NCI-H1436 (cell line): ENCODE measurements around the gene PVALEF.

Experiments
- DNase-seq: peaks from one replicate; lab custom pipeline; 2025; lab: John Stamatoyannopoulos, UW

Gene PVALEF

GRCh38 chr17:81183807-81184206 is 18.5 kb downstream of the PVALEF start:
- no peak for DNase-seq

GRCh38 chr17:81184555-81184954 is 19.2 kb downstream of the PVALEF start:
- no peak for DNase-seq

DNA sequence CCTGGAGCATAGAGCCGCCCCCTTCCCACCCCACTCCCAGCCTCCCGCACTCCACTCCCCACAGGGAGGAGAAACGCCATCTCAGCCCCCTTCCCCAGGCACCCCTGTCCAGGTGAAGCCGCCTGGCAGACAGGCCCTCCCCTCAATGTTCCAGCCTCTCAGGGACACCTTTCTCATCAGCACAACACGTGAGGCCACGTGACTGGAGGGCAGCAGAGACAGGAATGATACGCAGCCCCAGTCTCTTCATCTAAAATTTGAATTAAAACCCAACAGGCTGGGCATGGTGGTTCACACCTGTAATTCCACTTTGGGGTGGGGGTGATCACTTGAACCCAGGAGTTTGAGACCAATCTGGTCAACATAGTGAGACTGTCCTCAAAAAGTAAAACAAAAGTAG is 20.9 kb downstream of the PVALEF start:
- no peak for DNase-seq

- DNase-seq: no peak
Observed at GRCh38 chr17:81187120-81187519, 21.8 kb downstream of the PVALEF start.

- DNase-seq: no peak
Observed at GRCh38 chr17:81187586-81188490, 22.5 kb downstream of the PVALEF start.

DNA sequence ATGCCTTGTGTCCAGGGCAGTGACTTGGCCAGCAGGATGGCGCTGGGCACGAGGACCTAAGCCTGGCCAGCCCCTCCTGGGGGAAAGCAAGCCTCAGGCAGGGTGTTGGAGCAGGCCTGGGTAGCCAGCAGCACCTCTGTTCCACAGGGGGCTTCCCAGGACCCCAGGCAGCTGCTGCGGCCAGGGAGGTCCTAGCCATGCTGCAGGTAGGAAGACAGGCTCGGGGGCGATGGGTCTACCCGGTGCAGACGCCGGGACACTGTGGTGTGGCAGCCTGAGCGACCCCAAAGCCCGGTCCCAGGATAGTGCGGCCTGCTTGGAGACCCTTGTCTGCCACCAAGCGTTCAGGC is 23.2 kb downstream of the PVALEF start:
- DNase-seq: no peak

DNA sequence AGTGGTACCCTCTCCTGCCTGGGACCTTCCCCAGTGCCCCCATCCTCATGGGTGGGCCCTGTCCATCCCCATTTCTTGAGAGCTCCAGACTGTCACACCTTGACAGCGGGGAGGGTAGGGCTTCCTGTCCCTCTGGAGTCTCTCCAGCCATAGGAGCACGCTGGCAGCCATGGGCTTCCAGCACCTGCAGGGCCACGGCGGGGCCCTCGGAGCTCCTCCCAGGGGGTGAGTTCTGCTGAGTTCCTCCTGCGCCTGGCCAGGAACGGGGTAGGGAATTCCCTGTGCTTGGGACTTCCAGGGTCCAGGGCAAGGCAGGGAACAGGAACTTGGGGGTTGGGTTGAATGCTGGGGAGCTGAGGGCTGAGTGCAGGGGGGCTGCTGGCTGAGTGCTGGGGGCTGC is 23.7 kb downstream of the PVALEF start:
- DNase-seq: no peak

- DNase-seq: no peak
Observed at GRCh38 chr17:81189670-81190530, 24.6 kb downstream of the PVALEF start.

- no peak for DNase-seq
Observed at GRCh38 chr17:81190591-81190990, 25.3 kb downstream of the PVALEF start.

DNA sequence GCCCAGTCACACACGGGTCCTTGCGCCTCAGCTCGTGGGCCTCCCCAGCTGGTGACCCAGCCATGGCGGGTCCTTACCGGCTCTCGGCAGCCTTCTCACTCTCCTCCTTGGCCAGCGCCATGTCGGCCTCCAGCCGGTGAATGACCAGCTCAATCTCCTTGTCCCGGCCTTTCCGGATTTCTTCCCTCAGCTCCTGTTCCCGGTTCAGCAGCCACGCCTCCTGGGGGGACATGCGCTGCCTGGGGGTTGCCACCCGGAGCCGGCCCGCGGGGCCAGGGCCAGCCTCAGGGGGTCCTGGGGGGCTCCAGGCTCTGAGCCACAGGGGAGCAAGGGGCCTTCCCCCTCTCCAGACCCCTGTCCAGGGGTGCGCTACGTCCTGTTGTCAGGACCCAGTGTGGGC is 25.8 kb downstream of the PVALEF start:
- DNase-seq: no peak

DNA sequence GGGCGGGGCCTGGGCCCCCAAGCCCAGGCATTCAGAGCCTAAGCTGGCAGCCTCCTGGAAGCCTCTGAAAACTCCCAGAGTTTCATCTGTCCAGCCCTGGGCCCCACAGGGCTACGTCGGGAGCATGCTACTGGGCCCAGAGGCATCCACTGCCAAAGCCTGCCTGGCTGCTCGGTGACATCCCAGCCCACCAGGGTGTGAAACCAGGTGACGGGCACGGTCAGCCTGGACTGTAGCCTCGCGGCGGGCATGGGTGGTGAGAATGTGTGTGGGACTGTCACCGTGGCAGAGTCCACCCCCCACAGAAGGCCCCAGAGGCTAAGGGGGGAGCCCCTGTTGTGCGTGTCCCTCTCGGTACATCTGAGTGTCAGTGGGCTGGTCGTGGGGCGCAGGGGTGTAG is 26.3 kb downstream of the PVALEF start:
- no peak for DNase-seq

DNA sequence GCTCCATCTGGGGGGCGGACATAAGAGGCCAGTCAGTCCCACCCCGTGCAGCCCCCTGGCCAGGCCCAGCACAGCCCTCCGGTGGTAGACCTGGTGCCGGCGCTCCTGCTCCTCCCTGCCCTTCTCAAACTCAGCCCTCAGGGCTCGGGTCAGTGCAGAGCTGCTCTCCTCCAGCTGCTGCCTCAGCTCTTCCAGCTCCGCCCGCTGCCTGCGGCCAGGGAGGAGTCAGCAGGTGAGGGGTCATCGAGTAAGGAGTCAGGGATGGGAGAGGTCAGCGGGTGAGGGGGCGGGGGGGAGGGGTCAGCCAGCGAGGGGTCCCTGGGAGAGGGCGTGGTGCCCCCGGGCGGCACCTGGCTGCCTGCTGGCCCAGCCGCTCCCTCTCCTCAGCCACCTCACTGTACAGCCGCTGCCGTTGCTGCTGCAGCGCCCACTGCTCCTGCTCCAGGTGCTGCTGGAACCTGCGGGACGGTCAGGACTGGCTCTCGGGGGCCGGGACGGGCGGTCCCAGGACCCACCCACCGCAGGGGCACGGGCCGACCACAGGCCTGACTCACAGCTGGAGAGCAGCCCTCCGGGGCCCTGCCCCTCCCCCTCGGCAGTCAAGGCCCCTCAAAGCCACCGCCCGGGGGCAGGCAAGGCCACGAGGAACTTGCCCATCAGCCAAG is 27.2 kb downstream of the PVALEF start:
- DNase-seq: no peak

GRCh38 chr17:81193051-81193410 is 27.7 kb downstream of the PVALEF start:
- DNase-seq: no peak

GRCh38 chr17:81193470-81194224 is 28.3 kb downstream of the PVALEF start:
- no peak for DNase-seq

GRCh38 chr17:81194225-81194760 is 29.0 kb downstream of the PVALEF start:
- no peak for DNase-seq

- DNase-seq: no peak
Observed at GRCh38 chr17:81194941-81195901, 29.9 kb downstream of the PVALEF start.

DNA sequence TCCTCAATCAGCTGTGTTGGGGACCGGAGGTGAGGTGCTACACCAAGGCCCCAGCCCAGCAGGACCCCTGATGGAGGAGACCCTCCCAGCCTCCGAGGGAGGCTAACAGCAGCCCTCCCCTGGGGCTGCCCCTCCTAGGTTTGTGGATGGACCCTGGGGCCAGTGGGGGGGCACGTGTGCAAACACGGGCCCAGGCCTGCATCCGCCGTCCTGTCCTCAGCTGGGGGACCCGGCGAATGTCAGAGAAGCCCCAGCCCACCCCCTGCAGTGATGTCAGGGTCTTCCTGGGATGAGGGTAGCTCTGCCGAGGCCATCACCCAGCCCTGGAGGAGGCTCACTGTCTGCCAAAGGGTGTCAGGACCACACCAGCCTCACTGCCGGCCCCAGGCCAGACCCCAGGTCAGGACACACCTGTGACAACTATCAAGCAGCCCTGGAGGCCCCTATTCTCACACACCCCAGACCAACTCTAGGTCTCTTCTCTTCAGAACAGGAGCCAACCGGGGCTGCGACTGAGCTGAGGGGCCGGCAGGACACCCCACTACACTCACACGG is 30.7 kb downstream of the PVALEF start:
- DNase-seq: no peak

DNA sequence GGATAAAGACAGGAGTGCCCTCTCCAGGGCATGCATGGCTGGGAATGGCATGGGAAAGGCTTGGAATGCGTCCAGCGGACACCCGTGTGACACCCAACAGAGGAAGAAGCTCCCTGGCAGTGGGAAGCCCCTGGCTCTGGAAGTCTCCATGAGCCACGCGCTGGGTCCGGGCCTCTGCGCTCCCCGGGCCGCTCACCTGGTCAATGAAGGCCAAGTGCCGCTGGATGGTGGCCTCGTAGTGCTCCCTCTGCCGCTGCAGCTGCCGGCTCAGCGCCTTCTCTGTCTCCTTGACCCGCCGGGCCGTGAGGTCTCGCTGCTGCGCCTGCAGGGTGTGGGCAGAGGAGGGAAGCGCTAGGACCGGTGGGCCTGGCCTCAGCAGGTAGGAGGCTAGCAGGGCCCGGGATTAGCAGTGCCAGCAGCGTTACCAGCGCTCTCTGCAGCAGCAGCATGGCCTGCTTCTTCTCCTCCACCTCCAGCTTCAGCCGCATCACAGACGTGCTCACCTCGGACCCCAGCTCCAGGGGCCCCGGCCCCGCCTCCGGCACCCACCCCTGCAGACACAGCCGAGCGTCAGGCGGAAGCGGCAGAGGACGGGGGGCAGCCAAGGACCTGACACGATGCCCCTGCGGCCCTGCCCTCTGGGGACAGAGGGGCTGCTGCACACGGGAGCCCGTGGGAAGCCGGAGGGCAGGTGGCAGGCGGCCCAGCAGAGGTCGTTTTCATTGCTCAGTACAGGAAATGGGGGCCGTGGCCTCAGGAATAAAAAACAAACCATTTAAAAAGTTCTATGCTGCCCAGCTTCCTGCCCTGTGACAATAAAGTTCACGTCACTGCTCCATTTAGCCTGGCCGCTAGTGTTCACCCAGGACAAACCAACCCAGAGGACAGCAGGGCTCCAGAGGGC is 31.4 kb downstream of the PVALEF start:
- no peak for DNase-seq

DNA sequence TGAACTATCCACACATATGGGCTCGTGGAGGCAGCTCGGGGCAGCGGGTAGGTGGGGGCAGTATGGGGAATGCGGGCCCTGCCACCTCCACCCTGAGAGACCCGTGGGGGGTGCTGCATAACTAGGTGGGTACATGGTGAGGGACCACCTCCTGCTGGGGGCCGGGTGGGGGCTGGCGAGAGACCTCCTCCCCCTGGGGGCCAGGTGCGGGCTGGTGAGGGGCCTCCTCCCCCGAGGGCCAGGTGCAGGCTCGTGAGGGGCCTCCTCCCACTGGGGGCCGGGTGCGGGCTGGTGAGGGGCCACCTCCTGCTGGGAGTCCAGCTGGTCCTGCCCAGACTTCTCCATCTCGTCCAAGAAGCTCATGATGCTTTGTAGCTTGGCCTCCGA is 32.1 kb downstream of the PVALEF start:
- no peak for DNase-seq
